Measurements from ENCODE around the gene PDGFB. TPM values are rescaled to one million over a fixed set of nuclear protein-coding genes. Genes with fewer than 3 reads are reported as not detected.

PDGFB gene
- total RNA-seq, 4 donors from 2014 or later = 2.7 to 7.5 (median 4.0) TPM

- Histone ChIP-seq H3K4me1 (peaks cover 0 to 21% (median 7%) of the 10 kb centered on the region in 4 donors), H3K9me3 (no peaks in the 10 kb centered on the region), H3K36me3 (no peaks in the 10 kb centered on the region), H3K27me3 (no peaks in the 10 kb centered on the region), H3K4me3 (no peak overlapping the region), H3K27ac (no peak overlapping the region)
- in situ Hi-C loops (cut with MboI; ENCODE audit: low pct_ligation_motif_present in 1 of 4, low pct_unique_long_range_greater_than_20kb in 1 of 4, low sequenced_read_pairs in 3 of 4) = no loop called here
- TF ChIP-seq EP300 (IDR thresholded peaks at IDR 0.05; ENCODE audit: low read depth) (no peak), POLR2A (IDR thresholded peaks at IDR 0.05) (no peak), POLR2AphosphoS5 (IDR thresholded peaks at IDR 0.05) (no peak), CTCF (IDR thresholded peaks at IDR 0.05) (no peak)
- 95 to 100% methylated on average over 5 to 13 of the region's 13 CpGs for whole genome bisulfite sequencing, 2 donors (ENCODE audit: low coverage in 1 of 2)
- intact Hi-C loops (cut with DNase I; ENCODE audit: low total_unique reads) = no loop called here
- no peak for DNase-seq
These were observed 43.5 kb upstream of the PDGFB start for GRCh38 chr22:39288135-39288898.

GRCh38 chr22:39287076-39287725 is 42.4 kb upstream of the PDGFB start:
- Histone ChIP-seq H3K9me3 (no peaks in the 10 kb centered on the region), H3K27ac (peak overlapping the region in 3 of 4 donors; percentile 4 to 46 (median 13))
- WGBS, 2 donors (ENCODE audit: low coverage in 1 of 2) = 51 to 72% methylated on average over 2 to 8 of the region's 8 CpGs

GRCh38 chr22:39284983-39285382 is 40.2 kb upstream of the PDGFB start:
- no peaks in the 10 kb centered on the region for H3K36me3 ChIP-seq
- H3K9me3 ChIP-seq = no peaks in the 10 kb centered on the region
- no peak for TF ChIP-seq POLR2AphosphoS5 (IDR thresholded peaks at IDR 0.05)
- no peak for TF ChIP-seq POLR2A (IDR thresholded peaks at IDR 0.05)
- TF ChIP-seq CTCF (IDR thresholded peaks at IDR 0.05) = no peak
- TF ChIP-seq EP300 (IDR thresholded peaks at IDR 0.05; ENCODE audit: low read depth) = no peak
- H3K27me3 ChIP-seq = no peaks in the 10 kb centered on the region
- no peak for DNase-seq
- in situ Hi-C loops (cut with MboI; ENCODE audit: low pct_ligation_motif_present in 1 of 4, low pct_unique_long_range_greater_than_20kb in 1 of 4, low sequenced_read_pairs in 3 of 4) (no loop called here), intact Hi-C loops (cut with DNase I; ENCODE audit: low total_unique reads) (no loop called here)
- H3K4me1 ChIP-seq = no peaks in the 10 kb centered on the region
- H3K4me3 ChIP-seq = no peak overlapping the region
- no peak overlapping the region for H3K27ac ChIP-seq
- WGBS, 2 donors (ENCODE audit: low coverage in 1 of 2) = 84 to 93% methylated on average over 2 to 3 of the region's 3 CpGs

More at GRCh38 chr22:39287076-39287725, 42.4 kb upstream of the PDGFB start:
- DNase-seq = peak; percentile 16
- intact Hi-C loops (cut with DNase I; ENCODE audit: low total_unique reads) (no loop called here), in situ Hi-C loops (cut with MboI; ENCODE audit: low pct_ligation_motif_present in 1 of 4, low pct_unique_long_range_greater_than_20kb in 1 of 4, low sequenced_read_pairs in 3 of 4) (no loop called here)
- no peaks in the 10 kb centered on the region for H3K27me3 ChIP-seq
- TF ChIP-seq POLR2A (IDR thresholded peaks at IDR 0.05) (no peak), EP300 (IDR thresholded peaks at IDR 0.05; ENCODE audit: low read depth) (no peak)
- peaks cover 0 to 12% (median under 1%) of the 10 kb centered on the region in 4 donors for H3K4me1 ChIP-seq
- H3K4me3 ChIP-seq = no peak overlapping the region
- H3K36me3 ChIP-seq = no peaks in the 10 kb centered on the region

- H3K27ac ChIP-seq = peak overlapping the region in 1 of 4 donors; percentile 53
- 85% methylated on average over 5 to 18 of the region's 19 CpGs for WGBS, 2 donors (ENCODE audit: low coverage in 1 of 2)
These were observed 39.6 kb upstream of the PDGFB start for GRCh38 chr22:39284142-39284980.

More at GRCh38 chr22:39284142-39284980, 39.6 kb upstream of the PDGFB start:
- intact Hi-C loops (cut with DNase I; ENCODE audit: low total_unique reads) (no loop called here), in situ Hi-C loops (cut with MboI; ENCODE audit: low pct_ligation_motif_present in 1 of 4, low pct_unique_long_range_greater_than_20kb in 1 of 4, low sequenced_read_pairs in 3 of 4) (no loop called here)
- H3K27me3 ChIP-seq = no peaks in the 10 kb centered on the region
- DNase-seq = no peak
- H3K9me3 ChIP-seq = no peaks in the 10 kb centered on the region
- H3K4me3 ChIP-seq = no peak overlapping the region
- no peaks in the 10 kb centered on the region for H3K4me1 ChIP-seq
- H3K36me3 ChIP-seq = no peaks in the 10 kb centered on the region
- TF ChIP-seq POLR2AphosphoS5 (IDR thresholded peaks at IDR 0.05) (no peak), CTCF (IDR thresholded peaks at IDR 0.05) (no peak), POLR2A (IDR thresholded peaks at IDR 0.05) (no peak), EP300 (IDR thresholded peaks at IDR 0.05; ENCODE audit: low read depth) (no peak)

All from transverse colon (tissue), 4 donors.